HG03342 (cell line): ENCODE results near the gene PCDHGB7.
"Not testable (repeated sequence)": the region's sequence is repeated elsewhere in the genome, so short reads cannot be mapped to it uniquely, and the experiment has no call there.

ENCODE experiments used
- ATAC-seq: cut with Tn5 transposase; IDR thresholded peaks from one replicate; pipeline ENCODE4 v1.9.1; 2021; ENCODE audit warnings: mild to moderate bottlenecking, moderate library complexity; ENCODE audit not compliant: unreplicated experiment

The PCDHGB7 gene

DNA sequence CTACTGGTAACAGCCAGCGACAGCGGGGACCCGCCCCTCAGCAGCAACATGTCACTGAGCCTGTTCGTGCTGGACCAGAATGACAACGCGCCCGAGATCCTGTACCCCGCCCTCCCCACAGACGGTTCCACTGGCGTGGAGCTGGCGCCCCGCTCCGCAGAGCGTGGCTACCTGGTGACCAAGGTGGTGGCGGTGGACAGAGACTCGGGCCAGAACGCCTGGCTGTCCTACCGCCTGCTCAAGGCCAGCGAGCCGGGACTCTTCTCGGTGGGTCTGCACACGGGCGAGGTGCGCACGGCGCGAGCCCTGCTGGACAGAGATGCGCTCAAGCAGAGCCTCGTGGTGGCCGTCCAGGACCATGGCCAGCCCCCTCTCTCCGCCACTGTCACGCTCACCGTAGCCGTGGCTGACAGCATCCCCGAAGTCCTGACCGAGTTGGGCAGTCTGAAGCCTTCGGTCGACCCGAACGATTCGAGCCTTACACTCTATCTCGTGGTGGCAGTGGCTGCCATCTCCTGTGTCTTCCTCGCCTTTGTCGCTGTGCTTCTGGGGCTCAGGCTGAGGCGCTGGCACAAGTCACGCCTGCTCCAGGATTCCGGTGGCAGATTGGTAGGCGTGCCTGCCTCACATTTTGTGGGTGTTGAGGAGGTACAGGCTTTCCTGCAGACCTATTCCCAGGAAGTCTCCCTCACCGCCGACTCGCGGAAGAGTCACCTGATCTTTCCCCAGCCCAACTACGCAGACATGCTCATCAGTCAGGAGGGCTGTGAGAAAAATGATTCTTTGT is 22.9 kb upstream of the PCDHGB7 start:
- ATAC-seq: not testable (repeated sequence)

GRCh38 chr5:141397756-141398551 is 19.5 kb upstream of the PCDHGB7 start, which contains the start of gene PCDHGB5:
Gene PCDHGB5, plus strand, starts transcription at chr5:141397947. Its CDS starts 181 bp downstream, at chr5:141398128.
- ATAC-seq: peak; percentile 90

GRCh38 chr5:141398608-141399007 is 18.9 kb upstream of the PCDHGB7 start:
- ATAC-seq: no peak

DNA sequence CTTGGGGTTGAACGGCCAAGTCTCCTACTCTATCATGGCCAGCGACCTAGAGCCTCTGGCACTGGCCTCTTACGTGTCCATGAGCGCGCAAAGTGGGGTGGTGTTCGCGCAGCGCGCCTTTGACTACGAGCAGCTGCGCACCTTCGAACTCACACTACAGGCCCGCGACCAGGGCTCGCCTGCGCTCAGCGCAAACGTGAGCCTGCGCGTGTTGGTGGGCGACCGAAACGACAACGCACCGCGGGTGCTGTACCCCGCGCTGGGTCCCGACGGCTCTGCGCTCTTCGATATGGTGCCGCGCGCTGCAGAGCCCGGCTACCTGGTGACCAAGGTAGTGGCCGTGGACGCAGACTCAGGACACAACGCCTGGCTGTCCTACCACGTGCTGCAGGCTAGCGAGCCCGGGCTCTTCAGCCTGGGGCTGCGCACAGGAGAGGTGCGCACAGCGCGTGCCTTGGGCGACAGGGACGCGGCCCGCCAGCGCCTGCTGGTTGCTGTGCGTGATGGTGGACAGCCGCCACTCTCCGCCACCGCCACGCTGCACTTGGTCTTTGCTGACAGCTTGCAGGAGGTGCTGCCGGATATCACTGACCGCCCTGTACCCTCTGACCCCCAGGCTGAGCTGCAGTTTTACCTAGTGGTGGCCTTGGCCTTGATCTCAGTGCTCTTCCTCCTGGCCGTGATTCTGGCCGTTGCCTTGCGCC is 17.8 kb upstream of the PCDHGB7 start:
- ATAC-seq: no peak

GRCh38 chr5:141402553-141403243 is 14.8 kb upstream of the PCDHGB7 start, which contains the start of gene PCDHGA9:
Gene PCDHGA9, plus strand, starts transcription at chr5:141402778. Its CDS starts 175 bp downstream, at chr5:141402953.
- ATAC-seq: no peak

GRCh38 chr5:141403387-141403786 is 14.1 kb upstream of the PCDHGB7 start:
- no peak for ATAC-seq

DNA sequence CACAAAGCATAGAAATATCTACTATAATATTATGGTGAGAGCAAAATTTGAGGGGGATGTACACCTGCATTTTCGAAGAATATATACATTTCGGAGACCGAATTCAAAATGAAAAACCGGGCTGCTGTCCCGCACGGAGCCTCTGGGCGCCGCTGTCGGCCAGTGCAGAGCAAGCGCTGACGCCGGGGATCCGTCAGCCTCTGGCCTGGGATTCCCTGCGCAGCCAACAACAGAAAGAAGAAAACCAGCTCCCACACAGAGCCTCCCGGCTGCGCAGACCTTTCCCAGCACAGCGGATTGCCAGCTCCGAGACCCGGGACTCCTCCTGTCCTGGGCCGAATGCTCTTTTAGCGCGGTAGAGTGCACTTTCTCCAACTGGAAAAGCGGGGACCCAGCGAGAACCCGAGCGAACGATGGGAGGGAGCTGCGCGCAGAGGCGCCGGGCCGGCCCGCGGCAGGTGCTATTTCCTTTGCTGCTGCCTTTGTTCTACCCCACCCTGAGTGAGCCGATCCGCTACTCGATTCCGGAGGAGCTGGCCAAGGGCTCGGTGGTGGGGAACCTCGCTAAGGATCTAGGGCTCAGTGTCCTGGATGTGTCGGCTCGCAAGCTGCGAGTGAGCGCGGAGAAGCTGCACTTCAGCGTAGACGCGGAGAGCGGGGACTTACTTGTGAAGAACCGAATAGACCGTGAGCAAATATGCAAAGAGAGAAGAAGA is 9.5 kb upstream of the PCDHGB7 start, which contains the start of gene PCDHGB6:
Gene PCDHGB6, plus strand, starts transcription at position 232 of the 716 bp plus-strand sequence. Its CDS starts 182 bp downstream, at position 414.
- peak; percentile 82 for ATAC-seq

DNA sequence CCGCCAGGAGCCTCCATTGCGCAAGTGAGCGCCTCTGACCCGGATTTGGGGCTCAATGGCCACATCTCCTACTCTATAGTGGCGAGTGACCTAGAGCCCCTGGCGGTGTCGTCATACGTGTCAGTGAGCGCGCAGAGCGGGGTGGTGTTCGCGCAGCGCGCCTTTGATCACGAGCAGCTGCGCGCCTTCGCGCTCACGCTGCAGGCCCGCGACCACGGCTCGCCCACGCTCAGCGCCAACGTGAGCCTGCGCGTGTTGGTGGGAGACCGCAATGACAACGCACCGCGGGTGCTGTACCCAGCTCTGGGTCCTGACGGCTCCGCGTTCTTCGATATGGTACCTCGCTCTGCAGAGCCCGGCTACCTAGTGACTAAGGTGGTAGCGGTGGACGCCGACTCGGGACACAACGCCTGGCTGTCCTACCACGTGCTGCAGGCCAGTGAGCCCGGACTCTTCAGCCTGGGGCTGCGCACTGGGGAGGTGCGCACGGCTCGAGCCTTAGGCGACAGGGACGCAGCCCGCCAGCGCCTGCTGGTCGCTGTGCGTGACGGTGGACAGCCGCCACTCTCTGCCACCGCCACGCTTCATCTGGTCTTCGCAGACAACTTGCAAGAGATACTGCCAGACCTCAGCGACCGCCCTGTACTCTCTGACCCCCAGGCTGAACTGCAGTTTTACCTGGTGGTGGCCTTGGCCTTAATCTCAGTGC is 7.7 kb upstream of the PCDHGB7 start:
- no peak for ATAC-seq

DNA sequence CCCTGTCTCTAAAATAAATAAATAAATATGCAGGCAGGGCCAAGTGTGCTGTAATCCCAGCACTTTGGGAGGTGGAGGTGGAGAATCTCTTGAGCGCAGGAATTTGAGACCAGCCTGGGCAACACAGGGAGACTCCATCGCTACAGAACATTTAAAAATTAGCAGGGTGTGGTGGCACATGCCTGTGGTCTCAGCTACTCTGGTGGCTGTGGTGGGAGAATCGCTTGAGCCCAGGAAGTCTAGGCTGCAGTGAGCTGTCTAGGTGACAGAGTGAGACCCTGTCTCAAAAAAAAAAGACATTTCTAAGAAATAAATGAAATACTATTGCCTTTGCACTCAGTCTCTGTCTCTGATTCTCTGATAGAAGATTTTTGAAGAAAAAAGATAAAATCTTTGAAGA is 5.9 kb upstream of the PCDHGB7 start:
- ATAC-seq: no peak

GRCh38 chr5:141412854-141413539 is 4.5 kb upstream of the PCDHGB7 start, which contains the start of gene PCDHGA10:
Gene PCDHGA10, plus strand, starts transcription at chr5:141412987. Its CDS starts 189 bp downstream, at chr5:141413176.
- ATAC-seq: peak; percentile 83

- no peak for ATAC-seq
These were observed 3.9 kb upstream of the PCDHGB7 start for GRCh38 chr5:141413540-141414069.

DNA sequence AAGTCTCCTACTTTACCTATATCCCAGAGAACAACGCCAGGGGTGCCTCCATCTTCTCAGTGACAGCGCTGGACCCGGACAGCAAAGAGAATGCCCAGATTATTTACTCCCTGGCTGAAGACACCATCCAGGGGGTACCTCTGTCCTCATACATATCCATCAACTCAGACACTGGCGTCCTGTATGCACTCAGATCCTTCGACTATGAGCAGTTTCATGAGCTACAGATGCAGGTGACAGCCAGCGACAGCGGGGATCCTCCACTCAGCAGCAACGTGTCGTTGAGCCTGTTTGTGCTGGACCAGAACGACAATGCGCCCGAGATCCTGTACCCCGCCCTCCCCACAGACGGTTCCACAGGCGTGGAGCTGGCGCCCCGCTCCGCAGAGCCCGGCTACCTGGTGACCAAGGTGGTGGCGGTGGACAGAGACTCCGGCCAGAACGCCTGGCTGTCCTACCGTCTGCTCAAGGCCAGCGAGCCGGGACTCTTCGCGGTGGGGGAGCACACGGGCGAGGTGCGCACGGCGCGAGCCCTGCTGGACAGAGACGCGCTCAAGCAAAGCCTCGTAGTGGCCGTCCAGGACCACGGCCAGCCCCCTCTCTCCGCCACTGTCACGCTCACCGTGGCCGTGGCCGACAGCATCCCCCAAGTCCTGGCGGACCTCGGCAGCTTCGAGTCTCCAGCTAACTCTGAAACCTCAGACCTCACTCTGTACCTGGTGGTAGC is 2.8 kb upstream of the PCDHGB7 start:
- not testable (repeated sequence) for ATAC-seq

DNA sequence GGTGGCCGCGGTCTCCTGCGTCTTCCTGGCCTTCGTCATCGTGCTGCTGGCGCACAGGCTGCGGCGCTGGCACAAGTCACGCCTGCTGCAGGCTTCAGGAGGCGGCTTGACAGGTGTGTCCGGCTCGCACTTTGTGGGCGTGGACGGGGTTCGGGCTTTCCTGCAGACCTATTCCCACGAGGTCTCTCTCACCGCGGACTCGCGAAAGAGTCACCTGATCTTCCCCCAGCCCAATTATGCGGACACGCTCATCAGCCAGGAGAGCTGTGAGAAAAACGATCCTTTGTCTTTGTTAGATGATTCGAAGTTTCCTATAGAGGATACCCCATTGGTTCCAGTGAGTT is 2.2 kb upstream of the PCDHGB7 start:
- not testable (repeated sequence) for ATAC-seq

GRCh38 chr5:141419074-141419880 is 1.8 kb downstream of the PCDHGB7 start:
- ATAC-seq: no peak

DNA sequence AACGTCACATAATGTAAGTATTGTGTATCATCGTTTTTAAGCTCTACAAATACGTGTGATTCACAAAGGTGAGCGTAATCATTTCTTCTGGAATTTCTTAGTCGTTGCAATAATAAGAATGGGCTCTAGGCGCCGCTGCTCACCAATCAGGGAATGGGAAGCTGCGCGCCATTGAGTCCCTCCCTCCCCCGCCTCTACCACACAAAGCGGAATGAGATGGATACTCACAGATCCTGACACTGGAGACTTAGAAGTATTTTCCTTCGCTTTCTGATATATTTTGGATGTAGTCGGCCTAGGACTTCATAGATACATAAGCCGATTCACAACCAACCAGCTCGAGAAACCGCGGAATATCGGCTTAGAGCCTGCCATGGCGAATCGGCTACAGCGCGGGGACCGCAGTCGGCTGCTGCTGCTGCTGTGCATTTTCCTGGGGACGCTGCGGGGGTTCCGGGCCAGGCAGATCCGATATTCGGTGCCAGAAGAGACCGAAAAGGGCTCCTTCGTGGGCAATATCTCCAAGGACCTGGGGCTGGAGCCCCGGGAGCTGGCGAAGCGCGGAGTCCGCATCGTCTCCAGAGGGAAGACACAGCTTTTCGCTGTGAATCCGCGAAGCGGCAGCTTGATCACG is 3.5 kb downstream of the PCDHGB7 start, which contains the start of gene PCDHGA11:
Gene PCDHGA11, plus strand, starts transcription at position 197 of the 634 bp plus-strand sequence. Its CDS starts 177 bp downstream, at position 374.
- peak; percentile 52 for ATAC-seq

- ATAC-seq: no peak
These were observed 4.0 kb downstream of the PCDHGB7 start for GRCh38 chr5:141421489-141421855.
